ENCODE data around the gene NDUFV3. TPM values are rescaled to one million over a fixed set of nuclear protein-coding genes. Genes with fewer than 3 reads are reported as not detected.
"Not testable (repeated sequence)": the region's sequence is repeated elsewhere in the genome, so short reads cannot be mapped to it uniquely, and the experiment has no call there.

NDUFV3 gene
- total RNA-seq, 2 donors from 2014 or later = 18.8 to 30.6 TPM

GRCh38 chr21:42905195-42905594 is 12.1 kb downstream of the NDUFV3 start:
- H3K27ac Mint-ChIP-seq = no peak overlapping the region

GRCh38 chr21:42906233-42906632 is 13.1 kb downstream of the NDUFV3 start:
- Mint-ChIP-seq H3K4me3 (no peak overlapping the region), H3K9me3 (no peaks in the 10 kb centered on the region)

More at GRCh38 chr21:42905195-42905594, 12.1 kb downstream of the NDUFV3 start:
- no peak for ATAC-seq (replicated peaks)
- Mint-ChIP-seq H3K9me3 (no peaks in the 10 kb centered on the region), H3K4me3 (no peak overlapping the region), H3K4me1 (no peaks in the 10 kb centered on the region), H3K36me3 (ENCODE audit: low read depth) (peaks cover 86% of the 10 kb centered on the region), H3K27me3 (no peaks in the 10 kb centered on the region)

DNA sequence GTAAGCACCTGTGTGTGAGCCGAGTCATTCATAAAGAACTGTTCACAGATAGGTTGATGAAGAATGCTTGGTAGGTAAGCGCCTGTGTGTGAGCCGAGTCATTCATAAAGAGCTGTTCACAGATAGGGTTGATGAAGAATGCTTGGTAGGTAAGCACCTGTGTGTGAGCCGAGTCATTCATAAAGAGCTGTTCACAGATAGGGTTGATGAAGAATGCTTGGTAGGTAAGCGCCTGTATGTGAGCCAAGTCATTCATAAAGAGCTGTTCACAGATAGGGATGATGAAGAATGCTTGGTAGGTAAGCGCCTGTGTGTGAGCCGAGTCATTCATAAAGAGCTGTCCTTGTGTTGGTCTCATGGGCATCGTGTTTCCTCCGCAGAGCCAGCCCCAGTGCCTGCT is 15.4 kb downstream of the NDUFV3 start:
- not testable (repeated sequence) for H3K27ac Mint-ChIP-seq; H3K4me3 Mint-ChIP-seq; H3K4me1 Mint-ChIP-seq; ATAC-seq (replicated peaks); H3K27me3 Mint-ChIP-seq; H3K9me3 Mint-ChIP-seq
- H3K36me3 Mint-ChIP-seq (ENCODE audit: low read depth) = peaks cover 73% of the 10 kb centered on the region

More at GRCh38 chr21:42906233-42906632, 13.1 kb downstream of the NDUFV3 start:
- no peaks in the 10 kb centered on the region for H3K27me3 Mint-ChIP-seq
- no peak for ATAC-seq (replicated peaks)
- no peaks in the 10 kb centered on the region for H3K4me1 Mint-ChIP-seq
- H3K36me3 Mint-ChIP-seq (ENCODE audit: low read depth) = peaks cover 86% of the 10 kb centered on the region
- no peak overlapping the region for H3K27ac Mint-ChIP-seq

DNA sequence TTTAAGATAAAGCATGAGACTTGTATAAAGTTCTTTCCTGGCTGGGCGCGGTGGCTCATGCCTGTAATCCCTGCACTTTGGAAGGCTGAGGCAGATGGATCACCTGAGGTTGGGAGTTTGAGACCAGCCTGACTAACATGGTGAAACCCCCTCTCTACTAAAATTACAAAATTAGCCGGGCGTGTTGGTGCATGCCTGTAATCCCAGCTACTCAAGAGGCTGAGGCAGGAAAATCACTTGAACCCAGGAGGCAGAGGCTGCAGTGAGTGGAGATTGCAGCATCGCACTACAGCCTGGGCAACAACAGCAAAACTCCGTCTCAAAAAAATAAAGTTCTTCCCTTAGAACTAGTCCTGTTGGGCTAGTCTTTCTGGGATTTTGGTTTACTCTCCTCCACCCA is 18.8 kb downstream of the NDUFV3 start:
- H3K36me3 Mint-ChIP-seq (ENCODE audit: low read depth) = peaks cover 44% of the 10 kb centered on the region
- H3K4me1 Mint-ChIP-seq; ATAC-seq (replicated peaks); H3K4me3 Mint-ChIP-seq; H3K27me3 Mint-ChIP-seq; H3K27ac Mint-ChIP-seq; H3K9me3 Mint-ChIP-seq: not testable (repeated sequence)

- H3K27me3 Mint-ChIP-seq = no peaks in the 10 kb centered on the region
- no peak overlapping the region for H3K27ac Mint-ChIP-seq
- peaks cover 32% of the 10 kb centered on the region for H3K36me3 Mint-ChIP-seq (ENCODE audit: low read depth)
- H3K4me3 Mint-ChIP-seq = no peak overlapping the region
- ATAC-seq (replicated peaks) = no peak
- no peaks in the 10 kb centered on the region for H3K4me1 Mint-ChIP-seq
- H3K9me3 Mint-ChIP-seq = no peaks in the 10 kb centered on the region
Measured at GRCh38 chr21:42913476-42913875, 20.4 kb downstream of the NDUFV3 start.

- H3K4me3 Mint-ChIP-seq = no peak overlapping the region
- no peak for ATAC-seq (replicated peaks)
- peaks cover under 1% of the 10 kb centered on the region for H3K4me1 Mint-ChIP-seq
- no peaks in the 10 kb centered on the region for H3K9me3 Mint-ChIP-seq
- H3K36me3 Mint-ChIP-seq (ENCODE audit: low read depth) = no peaks in the 10 kb centered on the region
- H3K27me3 Mint-ChIP-seq = no peaks in the 10 kb centered on the region
- H3K27ac Mint-ChIP-seq = no peak overlapping the region
Measured at GRCh38 chr21:42918291-42918690, 25.2 kb downstream of the NDUFV3 start.

- peaks cover 13% of the 10 kb centered on the region for H3K4me1 Mint-ChIP-seq
- H3K36me3 Mint-ChIP-seq (ENCODE audit: low read depth) = no peaks in the 10 kb centered on the region
- no peaks in the 10 kb centered on the region for H3K9me3 Mint-ChIP-seq
- no peaks in the 10 kb centered on the region for H3K27me3 Mint-ChIP-seq
- H3K4me3 Mint-ChIP-seq = no peak overlapping the region
- H3K27ac Mint-ChIP-seq = no peak overlapping the region
- no peak for ATAC-seq (replicated peaks)
Measured at GRCh38 chr21:42921927-42922326, 28.8 kb downstream of the NDUFV3 start.

DNA sequence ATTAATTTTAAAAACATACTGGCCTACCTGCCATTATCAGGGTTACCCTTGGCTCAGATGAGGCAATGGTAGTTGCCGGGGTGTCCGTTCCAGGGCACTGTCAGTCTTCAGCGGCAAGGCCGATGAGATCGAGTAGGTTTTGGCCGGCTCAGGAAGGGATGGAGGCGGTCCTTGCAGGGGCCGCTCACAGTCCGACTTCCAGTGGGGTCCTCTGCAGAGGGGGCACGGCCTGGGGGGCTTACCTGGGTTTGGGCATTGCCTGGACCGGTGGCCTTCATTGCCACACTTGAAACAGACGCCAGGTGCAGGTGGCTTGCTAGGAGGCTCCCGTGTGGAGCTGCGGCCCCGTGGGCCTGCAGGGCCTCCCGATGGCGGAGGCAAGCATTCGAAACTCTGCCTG is 29.8 kb downstream of the NDUFV3 start:
- H3K9me3 Mint-ChIP-seq = no peaks in the 10 kb centered on the region
- H3K4me3 Mint-ChIP-seq = no peak overlapping the region
- ATAC-seq (replicated peaks) = no peak
- H3K27ac Mint-ChIP-seq = peak overlapping the region; percentile 93
- peaks cover 13% of the 10 kb centered on the region for H3K4me1 Mint-ChIP-seq
- H3K36me3 Mint-ChIP-seq (ENCODE audit: low read depth) = no peaks in the 10 kb centered on the region
- H3K27me3 Mint-ChIP-seq = no peaks in the 10 kb centered on the region

- Mint-ChIP-seq H3K36me3 (ENCODE audit: low read depth) (no peaks in the 10 kb centered on the region), H3K27me3 (no peaks in the 10 kb centered on the region), H3K9me3 (no peaks in the 10 kb centered on the region), H3K4me1 (peaks cover 13% of the 10 kb centered on the region), H3K27ac (peak overlapping the region; percentile 93), H3K4me3 (peak overlapping the region; percentile 68)
- peak; percentile 99 for ATAC-seq (replicated peaks)
Measured at GRCh38 chr21:42923553-42924432, 30.7 kb downstream of the NDUFV3 start.

DNA sequence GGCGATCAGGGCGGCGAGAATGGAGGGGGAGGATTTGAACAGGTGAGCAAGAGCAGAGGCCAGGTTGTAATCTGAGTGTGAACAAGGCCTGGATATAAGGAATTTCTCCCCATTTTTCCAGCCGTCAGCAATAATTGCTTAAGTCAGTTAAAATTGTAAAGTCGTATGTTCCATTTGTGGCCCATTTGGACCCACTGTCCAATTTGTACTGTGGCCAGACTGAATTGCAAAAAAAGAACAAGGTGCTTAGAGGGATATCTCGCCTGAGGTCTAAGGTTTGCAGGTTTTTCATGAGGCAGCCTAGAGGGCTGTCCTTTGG is 31.3 kb downstream of the NDUFV3 start:
- Mint-ChIP-seq H3K9me3 (no peaks in the 10 kb centered on the region), H3K36me3 (ENCODE audit: low read depth) (no peaks in the 10 kb centered on the region), H3K27ac (peak overlapping the region; percentile 93), H3K4me1 (peaks cover 13% of the 10 kb centered on the region), H3K4me3 (peak overlapping the region; percentile 68), H3K27me3 (no peaks in the 10 kb centered on the region)
- ATAC-seq (replicated peaks) = no peak

- peak within 1 kb of the TSS; percentile 93 for H3K27ac Mint-ChIP-seq
- H3K4me3 Mint-ChIP-seq = peak within 1 kb of the TSS; percentile 68
- peaks cover 13% of the 10 kb centered on the region for H3K4me1 Mint-ChIP-seq
- no peaks in the 10 kb centered on the region for H3K36me3 Mint-ChIP-seq (ENCODE audit: low read depth)
- ATAC-seq (replicated peaks) = no peak
- H3K27me3 Mint-ChIP-seq = no peaks in the 10 kb centered on the region
- H3K9me3 Mint-ChIP-seq = no peaks in the 10 kb centered on the region
Measured at GRCh38 chr21:42925114-42925926, 32.2 kb downstream of the NDUFV3 start, which contains the start of gene ERVH48-1. Gene ERVH48-1, minus strand, starts transcription at chr21:42925630. Its CDS starts 6,624 bp downstream, at chr21:42919006.

- not testable (repeated sequence) for H3K9me3 Mint-ChIP-seq; H3K27ac Mint-ChIP-seq; H3K36me3 Mint-ChIP-seq (ENCODE audit: low read depth); H3K27me3 Mint-ChIP-seq; H3K4me3 Mint-ChIP-seq; ATAC-seq (replicated peaks)
- H3K4me1 Mint-ChIP-seq = peaks cover 13% of the 10 kb centered on the region
Measured at GRCh38 chr21:42927474-42928200, 34.5 kb downstream of the NDUFV3 start.

DNA sequence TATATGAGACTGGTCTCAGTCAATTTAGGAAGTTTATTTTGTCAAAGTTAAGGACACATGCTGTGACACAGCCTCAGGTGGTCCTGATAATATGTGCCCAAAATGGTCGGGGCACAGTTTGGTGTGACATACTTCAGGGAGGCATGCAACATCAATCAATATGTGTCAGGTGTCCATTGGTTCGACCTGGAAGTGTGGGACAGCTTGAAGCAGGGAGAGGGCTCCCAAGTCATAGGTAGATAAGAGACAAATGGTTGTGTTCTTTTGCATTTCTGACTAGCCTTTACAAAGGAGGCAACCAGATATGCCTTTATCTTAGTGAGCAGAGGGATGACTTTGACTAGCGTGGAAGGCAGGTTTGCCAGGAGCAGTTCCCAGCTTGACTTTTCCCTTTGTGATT is 36.9 kb downstream of the NDUFV3 start:
- H3K4me1 Mint-ChIP-seq = no peaks in the 10 kb centered on the region
- H3K9me3 Mint-ChIP-seq = no peaks in the 10 kb centered on the region
- H3K27ac Mint-ChIP-seq = no peak overlapping the region
- no peak for ATAC-seq (replicated peaks)
- no peaks in the 10 kb centered on the region for H3K36me3 Mint-ChIP-seq (ENCODE audit: low read depth)
- no peaks in the 10 kb centered on the region for H3K27me3 Mint-ChIP-seq
- no peak overlapping the region for H3K4me3 Mint-ChIP-seq

DNA sequence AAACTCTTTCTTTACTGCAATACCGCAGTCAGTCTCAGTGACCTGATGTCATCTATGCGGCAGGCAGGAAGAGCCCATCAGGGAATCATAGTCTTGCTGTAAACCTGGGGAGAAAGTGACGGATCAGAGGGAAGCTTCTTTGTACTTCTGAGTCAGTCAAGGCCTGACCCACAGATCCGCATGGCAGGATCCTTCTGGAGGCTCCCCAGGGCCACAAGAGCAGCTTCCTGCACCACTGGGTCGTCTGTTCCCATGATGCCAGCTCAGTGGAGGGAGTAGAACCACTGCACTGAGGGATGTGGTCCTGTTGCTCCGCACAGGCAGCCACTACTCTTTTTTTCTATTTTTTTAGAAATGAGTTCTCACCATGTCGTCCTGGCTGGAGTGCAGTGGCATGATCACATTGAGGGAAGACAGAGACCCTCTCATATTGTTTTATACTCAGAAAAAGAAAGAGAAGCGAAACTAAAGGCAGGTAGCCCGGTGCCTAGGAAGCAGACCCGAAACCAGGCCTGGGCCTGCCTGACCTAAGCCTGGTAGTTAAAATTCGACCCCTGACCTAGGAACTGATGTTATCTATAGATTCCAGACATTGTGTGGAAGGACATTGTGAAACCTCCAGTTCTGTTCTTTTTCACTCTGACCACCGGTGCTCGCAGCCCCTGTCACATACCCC is 38.6 kb downstream of the NDUFV3 start:
- ATAC-seq (replicated peaks) = no peak
- no peaks in the 10 kb centered on the region for H3K27me3 Mint-ChIP-seq
- no peak overlapping the region for H3K4me3 Mint-ChIP-seq
- no peaks in the 10 kb centered on the region for H3K9me3 Mint-ChIP-seq
- H3K27ac Mint-ChIP-seq = peak overlapping the region; percentile 29
- H3K4me1 Mint-ChIP-seq = no peaks in the 10 kb centered on the region
- no peaks in the 10 kb centered on the region for H3K36me3 Mint-ChIP-seq (ENCODE audit: low read depth)
